GM19395 (cell line): ENCODE results near the gene ZNF556.
"Not testable (repeated sequence)": the region's sequence is repeated elsewhere in the genome, so short reads cannot be mapped to it uniquely, and the experiment has no call there.

Source experiments
- ATAC-seq: cut with Tn5 transposase; IDR thresholded peaks from one replicate; pipeline ENCODE4 v1.9.1; 2021; ENCODE audit warnings: mild to moderate bottlenecking, moderate library complexity; ENCODE audit not compliant: unreplicated experiment

Gene ZNF556

DNA sequence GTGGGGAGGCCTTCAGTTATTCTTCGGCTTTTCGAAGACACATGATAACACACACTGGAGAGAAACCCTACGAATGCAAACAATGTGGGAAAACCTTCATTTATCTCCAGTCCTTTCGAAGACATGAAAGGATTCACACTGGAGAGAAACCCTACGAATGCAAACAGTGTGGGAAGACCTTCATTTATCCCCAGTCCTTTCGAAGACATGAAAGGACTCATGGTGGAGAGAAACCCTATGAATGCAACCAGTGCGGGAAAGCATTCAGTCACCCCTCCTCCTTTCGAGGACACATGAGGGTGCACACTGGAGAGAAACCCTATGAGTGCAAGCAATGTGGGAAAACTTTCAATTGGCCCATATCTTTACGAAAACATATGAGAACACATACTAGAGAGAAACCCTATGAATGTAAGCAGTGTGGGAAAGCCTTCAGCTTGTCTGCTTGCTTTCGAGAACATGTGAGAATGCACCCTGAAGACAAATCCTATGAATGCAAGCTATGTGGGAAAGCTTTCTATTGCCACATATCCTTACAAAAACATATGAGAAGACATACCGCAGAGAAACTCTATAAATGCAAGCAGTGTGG lies 14.0 kb upstream of the ZNF556 start:
- ATAC-seq = no peak

DNA sequence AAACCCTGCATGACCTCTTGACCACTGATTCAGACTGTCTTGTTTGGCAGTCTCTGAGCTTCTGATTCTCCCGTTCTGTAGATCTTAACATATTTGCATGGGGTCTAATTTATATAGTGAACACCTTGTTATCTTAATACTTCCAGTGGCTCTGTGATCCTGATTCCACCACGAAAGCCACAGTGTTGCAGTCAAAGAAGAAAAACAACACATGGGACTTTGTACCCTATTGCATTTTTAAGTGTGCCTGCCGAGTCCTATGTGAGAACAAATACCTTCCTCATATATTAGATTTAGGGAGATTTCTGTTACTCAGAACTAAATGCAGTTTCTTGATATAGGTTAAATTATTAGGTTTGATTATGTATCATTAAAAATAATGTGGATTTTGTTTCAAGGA lies 12.3 kb upstream of the ZNF556 start:
- no peak for ATAC-seq

DNA sequence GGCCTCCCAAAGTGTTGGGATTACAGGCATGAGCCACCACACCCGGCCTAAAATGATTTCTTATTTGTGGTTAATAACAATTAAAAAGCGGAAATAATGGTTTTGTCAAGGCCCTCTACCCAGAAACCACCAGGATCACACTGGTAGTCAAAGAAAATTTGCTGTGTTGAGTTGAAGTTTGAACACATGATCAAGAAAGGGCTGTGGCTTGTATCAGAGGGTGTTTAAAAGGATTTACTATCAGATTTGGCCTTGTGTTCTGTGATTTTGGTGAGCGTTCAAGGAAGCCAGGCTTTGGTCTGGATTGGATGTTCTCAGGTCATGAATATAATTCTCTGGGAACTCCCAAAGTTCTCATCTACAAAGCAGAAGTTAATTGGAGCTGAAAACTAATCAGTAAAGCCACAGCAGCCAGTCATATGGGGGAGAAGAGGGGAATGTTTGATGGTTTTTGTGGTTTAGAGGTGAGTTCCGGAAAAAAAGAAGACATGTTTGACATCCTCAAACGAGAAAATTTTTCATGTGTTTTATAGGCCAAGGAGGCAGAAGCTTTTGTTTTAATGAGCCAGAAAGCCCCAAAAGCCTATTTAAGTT lies 10.6 kb upstream of the ZNF556 start:
- no peak for ATAC-seq

DNA sequence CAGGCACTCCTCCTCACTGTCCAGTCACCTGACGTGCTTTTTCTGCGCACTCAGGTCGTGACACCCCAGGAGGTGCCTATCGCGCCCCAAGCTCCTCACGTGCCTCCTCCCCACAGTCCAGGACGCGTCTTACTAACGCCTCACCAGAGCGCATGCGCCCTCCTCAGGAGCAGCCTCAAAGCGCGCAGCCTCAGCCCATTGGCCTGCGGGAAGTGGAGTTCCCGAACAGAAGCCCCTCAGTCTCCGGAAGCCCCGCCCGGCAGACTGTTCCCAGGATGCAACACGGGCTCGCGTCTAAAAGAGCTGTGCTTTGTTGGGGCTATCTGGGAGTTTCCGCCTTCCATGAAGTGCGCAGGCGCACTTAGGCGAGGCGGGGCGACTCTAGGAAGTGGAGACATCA lies 8.3 kb upstream of the ZNF556 start:
- ATAC-seq = no peak

DNA sequence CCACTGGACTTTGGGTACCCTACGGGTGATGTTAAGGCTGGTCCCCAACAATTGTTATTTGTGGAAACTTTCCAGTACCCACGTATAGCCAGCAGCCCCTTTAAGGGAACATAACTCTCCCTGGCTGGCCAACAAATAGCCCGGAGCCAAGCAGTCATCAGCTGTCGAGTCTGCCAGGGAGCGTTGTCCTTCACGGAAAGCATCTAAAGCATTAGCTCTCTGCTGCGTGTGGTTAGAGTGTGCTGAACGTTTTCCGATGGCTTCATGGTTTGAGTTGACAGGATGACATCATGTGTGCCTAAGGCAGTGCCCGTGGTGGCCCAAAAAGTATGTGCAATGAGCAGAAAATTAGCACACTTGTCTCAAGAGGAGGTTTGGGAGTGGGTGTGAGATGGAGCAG lies 3.3 kb upstream of the ZNF556 start:
- ATAC-seq = no peak

DNA sequence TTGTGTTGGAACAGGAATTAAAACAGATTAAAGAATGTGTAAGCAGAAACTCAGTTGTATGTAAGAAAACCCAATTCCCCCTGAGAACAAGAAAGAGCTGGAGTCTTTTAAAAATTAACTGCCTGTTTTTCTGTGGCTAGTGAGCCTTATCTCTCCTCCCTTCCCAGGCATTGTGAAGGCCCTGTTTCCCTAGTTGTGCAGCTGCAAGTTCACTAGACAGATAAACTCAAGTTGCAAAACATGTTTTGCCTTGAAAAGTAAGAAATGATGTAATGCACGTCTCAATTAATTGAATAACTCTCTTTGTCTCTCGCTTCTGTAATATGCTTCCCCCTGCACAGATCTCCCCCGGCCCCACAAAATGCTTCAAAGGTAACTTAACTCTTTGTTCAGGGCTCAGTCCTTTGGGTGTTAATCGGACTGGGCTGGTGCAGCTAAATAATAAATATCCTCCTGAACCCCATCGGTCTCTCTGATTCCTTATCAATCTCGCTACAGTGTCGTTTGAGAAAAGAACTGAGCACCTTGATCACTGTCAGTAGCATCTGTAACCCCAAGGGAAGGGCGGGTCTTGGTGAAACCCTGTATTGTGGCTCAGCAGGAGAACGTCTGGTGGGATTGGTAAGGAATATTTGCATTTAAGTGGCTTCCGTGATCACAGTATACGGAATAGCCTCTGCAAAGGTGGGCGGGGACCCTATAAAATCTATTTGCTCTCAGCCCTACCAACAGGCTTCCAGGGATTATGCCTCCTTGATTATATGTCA lies 1.6 kb upstream of the ZNF556 start:
- no peak for ATAC-seq

DNA sequence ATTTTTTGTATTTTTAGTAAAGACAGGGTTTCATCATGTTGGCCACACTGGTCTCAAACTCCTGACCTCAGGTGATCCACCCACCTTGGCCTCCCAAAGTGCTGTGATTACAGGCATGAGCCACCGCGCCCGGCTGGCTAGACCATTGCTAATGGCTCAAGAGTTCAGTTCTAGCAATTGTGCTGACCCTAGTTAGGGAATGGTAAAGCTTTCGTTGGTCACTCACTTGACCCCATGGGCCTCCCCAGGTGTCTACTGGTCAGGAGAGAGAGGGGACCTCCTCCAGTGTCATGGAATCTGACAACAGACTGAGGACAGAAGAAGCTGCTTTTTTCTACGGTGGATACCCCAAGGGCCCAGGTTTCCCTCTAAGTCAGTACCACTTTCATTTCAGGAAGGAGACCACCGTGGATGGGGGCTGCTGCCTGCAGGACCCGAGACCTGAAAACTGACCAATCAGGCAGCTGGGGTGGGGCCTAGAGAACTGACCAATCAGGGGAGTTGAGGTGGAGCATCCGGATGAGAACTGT lies 575 bp upstream of the ZNF556 start:
- ATAC-seq = no peak

DNA sequence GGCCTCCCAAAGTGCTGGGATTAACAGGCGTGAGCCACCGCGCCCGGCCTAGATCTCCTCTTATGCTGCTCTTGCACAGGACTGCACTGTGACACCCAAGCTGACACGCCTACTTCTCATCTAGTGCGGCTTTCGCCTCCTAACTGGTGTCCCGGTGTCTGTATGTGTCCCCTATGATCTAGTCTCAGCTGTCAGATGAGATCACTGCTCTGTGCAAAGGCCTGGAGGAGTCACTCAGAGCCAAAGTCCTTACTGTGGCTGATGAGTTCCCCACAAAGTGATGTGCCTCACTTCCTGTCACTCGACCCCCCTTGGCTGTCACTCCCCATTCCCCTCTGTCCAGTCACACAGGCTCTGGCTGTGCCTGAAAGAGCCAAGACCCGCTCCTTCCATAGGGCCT lies 2.5 kb downstream of the ZNF556 start:
- ATAC-seq = no peak

DNA sequence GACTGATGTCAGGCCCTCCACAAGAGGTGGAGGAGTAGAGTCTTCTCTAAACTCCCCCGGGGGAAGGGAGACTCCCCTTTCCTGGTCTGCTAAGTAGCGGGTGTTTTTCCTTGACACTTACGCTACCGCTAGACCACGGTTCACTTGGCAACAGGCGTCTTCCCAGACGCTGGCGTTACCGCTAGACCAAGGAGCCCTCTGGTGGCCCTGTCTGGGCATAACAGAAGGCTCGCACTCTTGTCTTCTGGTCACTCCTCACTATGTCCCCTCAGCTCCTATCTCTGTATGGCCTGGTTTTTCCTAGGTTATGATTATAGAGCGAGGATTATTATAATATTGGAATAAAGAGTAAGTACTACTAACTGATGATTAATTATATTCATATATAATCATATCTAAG lies 5.0 kb downstream of the ZNF556 start:
- not testable (repeated sequence) for ATAC-seq

DNA sequence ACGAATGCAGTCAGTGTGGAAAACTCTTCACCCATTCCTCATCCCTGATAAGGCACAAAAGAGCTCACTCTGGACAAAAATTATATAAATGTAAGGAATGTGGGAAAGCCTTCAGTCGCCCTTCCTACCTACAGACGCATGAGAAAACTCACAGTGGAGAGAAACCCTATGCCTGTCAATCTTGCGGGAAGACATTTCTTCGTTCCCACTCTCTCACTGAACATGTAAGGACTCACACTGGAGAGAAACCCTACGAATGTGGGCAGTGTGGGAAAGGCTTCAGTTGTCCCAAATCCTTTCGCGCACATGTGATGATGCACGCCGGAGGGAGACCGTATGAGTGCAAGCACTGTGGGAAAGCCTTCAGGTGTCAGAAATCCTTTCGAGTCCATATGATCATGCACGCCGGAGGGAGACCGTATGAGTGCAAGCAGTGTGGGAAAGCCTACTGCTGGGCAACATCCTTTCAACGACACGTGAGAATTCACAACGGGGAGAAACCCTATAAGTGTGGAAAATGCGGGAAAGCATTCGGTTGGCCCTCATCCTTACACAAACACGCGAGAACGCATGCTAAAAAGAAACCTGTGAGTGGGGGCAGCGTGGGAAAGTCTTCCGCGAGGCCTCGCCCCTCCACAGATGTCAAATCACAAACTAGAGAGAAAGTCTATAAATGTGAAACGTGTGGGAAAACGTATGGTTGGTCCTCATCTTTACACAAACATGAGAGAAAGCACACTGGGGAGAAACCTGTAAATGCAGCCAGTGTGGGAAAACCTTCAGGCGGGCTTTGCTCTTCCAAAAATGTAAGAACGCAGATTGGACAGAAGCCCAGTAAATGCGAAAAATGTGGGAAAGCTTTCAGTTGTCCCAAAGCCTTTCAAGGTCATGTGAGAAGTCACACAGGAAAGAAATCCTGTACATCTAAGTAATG lies 10.5 kb downstream of the ZNF556 start:
- no peak for ATAC-seq

DNA sequence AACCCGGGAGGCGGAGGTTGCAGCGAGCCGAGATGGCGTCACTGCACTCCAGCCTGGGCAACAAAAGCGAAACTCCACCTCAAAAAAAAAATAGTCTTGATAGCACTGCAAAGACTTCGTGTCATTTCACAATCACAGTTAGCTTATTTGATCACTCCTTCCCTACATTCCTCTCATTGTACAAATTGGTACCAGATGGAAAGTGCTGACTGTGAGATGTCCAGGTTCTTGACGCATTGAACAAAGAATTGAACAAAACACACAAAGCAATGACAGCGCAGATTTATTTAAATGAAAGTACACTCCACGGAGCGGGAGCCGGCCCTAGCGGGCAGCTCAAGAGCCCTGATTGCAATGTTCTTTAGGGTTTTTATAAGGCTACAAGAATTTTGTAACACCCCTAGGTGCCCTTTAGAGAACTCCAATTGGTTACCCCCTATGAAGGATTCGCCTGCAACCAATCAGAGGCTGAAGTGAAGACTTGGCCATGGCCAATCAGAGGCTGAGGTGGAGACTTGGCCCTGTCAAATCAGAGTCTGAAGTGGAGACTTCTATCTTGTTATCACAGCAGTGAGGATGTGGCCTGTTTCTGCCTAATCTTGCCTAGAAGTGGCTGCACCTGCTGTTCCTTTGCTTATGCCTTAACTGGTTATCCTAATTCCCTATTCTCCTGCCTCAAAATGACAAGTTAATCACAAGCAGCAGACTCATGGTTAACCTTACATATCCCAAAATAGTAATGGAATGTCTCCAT lies 16.7 kb downstream of the ZNF556 start:
- no peak for ATAC-seq

DNA sequence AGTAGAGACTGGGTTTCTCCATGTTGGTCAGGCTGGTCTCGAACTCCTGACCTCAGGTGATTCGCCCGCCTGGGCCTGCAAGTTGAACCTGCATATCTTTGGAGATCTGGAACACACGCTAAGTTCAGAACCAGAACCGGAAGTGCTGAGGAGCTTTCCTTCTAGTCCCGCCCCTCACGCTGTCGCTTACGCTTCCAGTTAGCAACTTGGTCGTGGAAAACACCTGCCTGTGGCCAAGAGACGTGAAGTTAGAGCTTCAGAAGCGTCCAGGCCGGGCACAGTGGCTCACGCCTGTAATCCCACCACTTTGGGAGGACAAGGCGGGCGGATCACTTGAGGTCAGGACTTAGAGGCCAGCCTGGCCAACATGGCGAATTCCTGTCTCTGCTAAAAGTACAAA lies 18.6 kb downstream of the ZNF556 start:
- no peak for ATAC-seq

DNA sequence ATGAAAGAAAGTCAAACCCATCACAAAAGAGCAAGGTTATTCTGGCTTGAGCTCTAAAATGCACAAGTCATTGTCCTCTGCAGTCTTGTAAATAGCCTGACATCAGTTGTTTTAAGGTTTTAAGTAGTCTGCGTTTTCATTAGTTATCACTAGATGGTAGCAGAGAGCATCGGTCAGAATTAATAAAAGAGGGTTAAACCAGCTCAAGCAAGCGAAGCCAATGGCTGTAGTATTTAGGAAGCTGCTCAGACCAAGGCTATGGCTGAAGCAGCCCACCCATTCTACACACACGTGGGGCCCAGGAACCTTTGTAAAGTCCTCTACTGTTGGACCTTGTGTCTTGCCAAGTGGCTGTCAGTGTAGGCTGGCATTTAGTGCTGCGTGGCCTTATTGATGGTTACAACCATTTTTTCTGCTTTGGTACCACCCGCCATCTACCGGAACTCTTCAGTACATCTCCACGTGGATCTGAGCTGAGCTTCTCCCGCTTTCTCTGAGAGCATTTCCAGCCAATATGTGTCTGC lies 20.3 kb downstream of the ZNF556 start:
- ATAC-seq = no peak

DNA sequence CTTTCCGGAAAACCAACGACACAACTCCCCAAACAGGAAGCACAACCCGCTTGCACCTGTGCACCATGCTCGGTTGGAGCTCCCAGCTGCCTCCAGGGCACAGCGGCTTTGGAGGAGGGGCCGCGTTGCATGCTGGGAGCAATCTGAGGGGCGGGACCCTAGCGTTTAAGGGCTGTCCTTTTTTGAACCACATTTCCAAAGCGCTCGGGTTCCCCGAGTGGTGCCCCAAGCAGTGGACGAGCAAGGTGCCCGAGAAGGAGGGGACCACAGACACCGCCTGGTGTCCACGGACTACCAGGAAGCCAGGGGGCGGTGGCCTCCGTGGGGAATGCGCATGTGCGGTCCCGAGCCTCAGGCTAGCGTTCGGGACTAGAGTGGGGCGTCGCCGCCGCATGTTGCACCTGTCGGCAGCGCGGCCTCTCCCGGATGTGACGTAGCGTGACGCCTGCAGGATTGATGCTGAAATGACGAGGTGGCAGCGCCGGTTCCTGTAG lies 21.6 kb downstream of the ZNF556 start:
- ATAC-seq = no peak

DNA sequence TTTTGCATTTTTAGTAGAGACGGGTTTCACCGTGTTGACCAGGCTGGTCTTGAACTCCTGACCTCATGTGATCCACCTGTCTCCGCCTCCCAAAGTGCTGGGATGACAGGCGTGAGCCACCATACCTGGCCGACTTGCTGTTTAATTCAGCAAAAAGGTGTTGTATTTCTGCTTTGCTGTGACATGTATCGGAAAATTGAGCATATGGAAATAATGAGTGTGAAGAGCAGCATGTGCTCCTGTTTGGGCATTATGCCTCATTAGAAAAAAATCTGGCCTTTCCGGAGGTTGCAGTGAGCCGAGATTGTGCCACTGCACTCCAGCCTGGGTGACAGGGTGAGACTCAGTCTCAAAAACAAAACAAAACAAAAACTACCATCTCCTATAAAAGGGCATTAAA lies 23.4 kb downstream of the ZNF556 start:
- ATAC-seq = not testable (repeated sequence)

DNA sequence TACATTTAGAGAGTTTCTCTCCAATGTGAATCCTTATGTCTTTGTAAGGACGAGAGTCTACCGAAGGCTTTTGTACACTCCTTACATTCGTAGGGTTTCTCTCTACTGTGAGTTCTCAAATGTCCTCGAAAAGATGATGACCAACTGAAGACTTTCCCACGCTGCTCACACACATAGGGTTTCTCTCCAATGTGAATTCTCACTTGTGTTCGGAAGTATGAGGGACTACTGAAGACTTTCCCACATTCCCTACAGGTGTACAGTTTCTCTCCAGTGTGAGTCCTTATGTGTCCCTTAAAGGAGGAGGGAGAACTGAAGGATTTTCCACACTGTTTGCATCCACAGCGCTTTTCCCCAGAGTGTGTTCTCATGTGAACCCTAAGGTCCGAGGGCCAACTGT lies 29.6 kb downstream of the ZNF556 start:
- ATAC-seq = no peak

DNA sequence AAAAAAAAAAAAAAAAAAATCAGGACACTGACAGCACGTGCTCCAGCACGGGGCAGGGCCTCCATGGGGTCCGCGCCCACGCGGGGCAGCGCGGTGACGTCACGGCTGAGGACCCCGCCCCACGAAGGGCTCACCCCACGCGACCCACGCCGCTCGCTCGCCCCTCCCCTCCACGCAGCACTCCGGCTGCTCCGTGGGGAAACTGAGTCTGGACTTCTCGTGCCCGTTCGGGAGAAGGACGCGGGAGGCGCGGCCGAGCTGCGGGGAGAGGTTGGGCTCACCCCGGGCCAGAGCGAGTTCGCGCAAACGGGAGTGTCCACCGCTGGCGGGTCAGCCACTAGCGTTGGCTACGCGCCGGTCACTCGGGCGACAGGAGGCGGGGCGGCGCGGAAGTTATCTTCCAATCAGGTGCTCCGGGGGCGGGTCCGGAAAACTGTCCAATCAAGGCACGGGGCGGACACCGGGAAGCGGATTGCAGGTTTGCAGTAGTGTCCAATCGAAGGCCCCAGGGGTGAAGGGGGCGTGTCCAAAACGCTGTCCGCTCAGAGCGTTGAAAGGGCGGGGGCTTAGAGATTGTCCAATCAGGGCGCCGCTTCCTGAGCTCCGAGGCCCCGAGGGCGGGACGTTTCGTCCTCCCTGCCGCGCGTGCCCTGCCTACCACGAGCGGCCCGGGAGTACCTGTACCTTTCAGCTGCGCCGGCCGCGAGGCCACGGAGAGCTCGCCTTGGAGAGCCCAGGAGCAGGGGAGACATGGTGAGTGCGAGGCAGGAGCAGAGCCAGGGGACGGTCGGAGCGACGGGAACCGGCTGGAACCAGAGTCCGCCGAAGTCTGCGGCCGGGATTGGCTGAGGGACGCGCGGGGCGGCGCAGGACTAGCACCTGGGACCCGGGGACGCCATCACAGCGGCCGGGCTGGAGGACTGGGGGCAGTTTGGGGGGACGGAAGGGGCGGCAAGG lies 33.4 kb downstream of the ZNF556 start, which contains the start of gene ZNF57:
Gene ZNF57 (plus strand): TSS at position 633 of the 957 bp plus-strand sequence. CDS start 118 bp downstream, at position 751.
- peak; percentile 95 for ATAC-seq

DNA sequence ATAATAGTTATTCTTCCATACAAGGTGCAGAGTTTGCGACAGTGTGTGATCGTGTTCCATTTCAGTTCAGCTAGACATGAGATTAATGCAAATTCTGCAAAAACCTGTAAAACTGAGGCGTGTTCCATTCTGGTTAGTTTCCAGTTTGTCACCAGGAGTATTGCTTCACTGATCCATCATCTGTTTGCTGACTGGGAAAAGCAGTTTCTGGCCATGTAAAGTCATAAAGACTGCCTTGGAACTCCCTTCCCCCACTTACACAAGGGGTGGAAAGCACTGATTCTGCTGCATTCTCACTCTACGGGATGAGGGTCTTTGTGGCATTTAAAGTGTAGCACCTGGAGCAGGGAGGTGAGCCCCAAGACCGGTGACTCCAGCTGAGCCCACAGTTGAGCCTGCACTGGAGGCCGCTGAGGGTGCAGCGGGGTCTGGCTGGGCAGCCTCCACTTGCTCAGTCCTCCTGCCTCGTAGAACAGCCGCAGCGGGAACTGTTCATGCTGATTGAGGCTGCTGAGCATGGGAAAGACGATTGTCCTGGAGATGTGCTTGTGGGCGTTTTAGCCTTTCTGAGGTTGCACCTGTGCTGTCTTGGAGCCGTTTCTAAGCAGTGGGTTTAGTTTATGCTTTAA lies 35.6 kb downstream of the ZNF556 start:
- no peak for ATAC-seq
